Activated T-cell treated with anti-CD3 and anti-CD28 coated beads, Interleukin-2, amount 50 U/mL, for 24 hours (primary cell): ENCODE results near the gene NRXN3.

Source experiments
- DNase-seq: peaks from one replicate; pipeline ENCODE4 v3.0.0-alpha.2; 2020
- H3K27ac Mint-ChIP-seq: 2 replicates; pipeline ENCODE4 v1.8.0; 2020; ENCODE audit warnings: mild to moderate bottlenecking, mixed read lengths
- H3K27me3 Mint-ChIP-seq: 2 replicates; pipeline ENCODE4 v1.8.0; 2020; ENCODE audit warnings: mixed read lengths
- H3K36me3 Mint-ChIP-seq: 2 replicates; pipeline ENCODE4 v1.8.0; 2020; ENCODE audit warnings: low read depth, mixed read lengths
- H3K4me1 Mint-ChIP-seq: 2 replicates; pipeline ENCODE4 v1.8.0; 2020; ENCODE audit warnings: low read depth, mixed read lengths
- H3K4me3 Mint-ChIP-seq: 2 replicates; pipeline ENCODE4 v1.8.0; 2020; ENCODE audit warnings: mild to moderate bottlenecking, moderate library complexity, mixed read lengths
- H3K9me3 Mint-ChIP-seq: 2 replicates; pipeline ENCODE4 v1.8.0; 2020; ENCODE audit warnings: mixed read lengths

NRXN3 gene

GRCh38 chr14:78683206-78683605, 513.0 kb downstream of the NRXN3 start:
- DNase-seq = no peak
- H3K4me1 Mint-ChIP-seq = no peaks in the 10 kb centered on the region
- no peaks in the 10 kb centered on the region for H3K9me3 Mint-ChIP-seq
- peaks cover 2% of the 10 kb centered on the region for H3K27me3 Mint-ChIP-seq
- H3K36me3 Mint-ChIP-seq = no peaks in the 10 kb centered on the region
- H3K4me3 Mint-ChIP-seq = no peak overlapping the region
- no peak overlapping the region for H3K27ac Mint-ChIP-seq

- H3K36me3 Mint-ChIP-seq = no peaks in the 10 kb centered on the region
- no peaks in the 10 kb centered on the region for H3K4me1 Mint-ChIP-seq
- no peak overlapping the region for H3K4me3 Mint-ChIP-seq
- H3K9me3 Mint-ChIP-seq = no peaks in the 10 kb centered on the region
- no peak overlapping the region for H3K27ac Mint-ChIP-seq
- peaks cover 2% of the 10 kb centered on the region for H3K27me3 Mint-ChIP-seq
- DNase-seq = no peak
Measured at GRCh38 chr14:78683981-78684380, 513.8 kb downstream of the NRXN3 start.

- H3K36me3 Mint-ChIP-seq = no peaks in the 10 kb centered on the region
- no peaks in the 10 kb centered on the region for H3K9me3 Mint-ChIP-seq
- H3K4me1 Mint-ChIP-seq = peaks cover 3% of the 10 kb centered on the region
- DNase-seq = no peak
- no peak overlapping the region for H3K4me3 Mint-ChIP-seq
- H3K27me3 Mint-ChIP-seq = peaks cover 2% of the 10 kb centered on the region
- H3K27ac Mint-ChIP-seq = no peak overlapping the region
Measured at GRCh38 chr14:78688503-78688902, 518.3 kb downstream of the NRXN3 start.

- no peaks in the 10 kb centered on the region for H3K36me3 Mint-ChIP-seq
- peaks cover 3% of the 10 kb centered on the region for H3K4me1 Mint-ChIP-seq
- no peak overlapping the region for H3K27ac Mint-ChIP-seq
- DNase-seq = no peak
- no peaks in the 10 kb centered on the region for H3K9me3 Mint-ChIP-seq
- H3K27me3 Mint-ChIP-seq = peaks cover 1% of the 10 kb centered on the region
- H3K4me3 Mint-ChIP-seq = no peak overlapping the region
Measured at GRCh38 chr14:78690836-78691235, 520.7 kb downstream of the NRXN3 start.

GRCh38 chr14:78697341-78697740, 527.2 kb downstream of the NRXN3 start:
- Mint-ChIP-seq H3K4me3 (no peak overlapping the region), H3K27ac (no peak overlapping the region), H3K36me3 (no peaks in the 10 kb centered on the region), H3K27me3 (no peaks in the 10 kb centered on the region), H3K4me1 (no peaks in the 10 kb centered on the region), H3K9me3 (no peaks in the 10 kb centered on the region)
- DNase-seq = no peak

- Mint-ChIP-seq H3K4me3 (no peak overlapping the region), H3K4me1 (no peaks in the 10 kb centered on the region), H3K27me3 (no peaks in the 10 kb centered on the region), H3K9me3 (no peaks in the 10 kb centered on the region), H3K36me3 (no peaks in the 10 kb centered on the region), H3K27ac (no peak overlapping the region)
- no peak for DNase-seq
Measured at GRCh38 chr14:78698991-78699390, 528.8 kb downstream of the NRXN3 start.

DNA sequence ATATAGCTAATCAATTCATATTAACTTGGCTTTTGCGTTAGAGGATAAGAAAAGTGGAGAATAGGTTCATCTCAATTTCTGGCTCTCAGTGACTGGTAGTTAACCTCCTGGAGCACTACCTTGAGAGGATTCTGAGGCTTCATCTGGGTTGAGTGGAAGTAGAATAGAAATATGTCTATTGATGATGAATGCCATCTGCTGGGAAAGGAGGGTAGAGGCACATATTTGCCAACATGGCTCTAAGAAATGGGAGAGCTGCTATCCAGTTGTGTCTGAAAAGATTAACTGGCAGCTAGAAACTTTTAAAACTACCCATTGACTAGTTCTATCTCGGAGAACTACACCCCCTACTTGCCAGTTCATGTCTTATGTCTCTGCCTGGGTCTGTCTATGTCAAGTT, 530.1 kb downstream of the NRXN3 start:
- Mint-ChIP-seq H3K36me3 (no peaks in the 10 kb centered on the region), H3K9me3 (no peaks in the 10 kb centered on the region), H3K27me3 (no peaks in the 10 kb centered on the region), H3K4me1 (no peaks in the 10 kb centered on the region), H3K4me3 (no peak overlapping the region), H3K27ac (no peak overlapping the region)
- no peak for DNase-seq

DNA sequence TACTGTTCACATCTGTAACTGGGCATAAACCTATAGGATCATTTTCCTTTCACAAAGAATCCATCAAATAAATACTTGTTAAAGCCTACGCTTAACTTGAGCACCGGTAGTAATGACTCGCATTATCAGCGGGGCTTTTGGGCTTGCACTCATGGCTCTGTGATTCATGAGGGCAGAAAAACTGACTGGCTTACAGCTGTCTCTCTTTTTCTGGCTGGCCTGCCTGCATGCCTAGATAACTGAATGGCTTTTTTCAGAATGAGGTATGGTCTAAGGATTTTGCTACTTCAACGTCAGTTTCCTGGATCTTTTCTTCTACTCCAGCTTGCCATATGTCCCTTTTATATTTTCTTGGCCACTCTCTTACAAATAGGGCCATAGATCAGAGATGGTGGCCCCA, 531.1 kb downstream of the NRXN3 start:
- Mint-ChIP-seq H3K9me3 (no peaks in the 10 kb centered on the region), H3K27ac (no peak overlapping the region), H3K4me3 (no peak overlapping the region), H3K36me3 (no peaks in the 10 kb centered on the region), H3K27me3 (no peaks in the 10 kb centered on the region), H3K4me1 (no peaks in the 10 kb centered on the region)
- no peak for DNase-seq

DNA sequence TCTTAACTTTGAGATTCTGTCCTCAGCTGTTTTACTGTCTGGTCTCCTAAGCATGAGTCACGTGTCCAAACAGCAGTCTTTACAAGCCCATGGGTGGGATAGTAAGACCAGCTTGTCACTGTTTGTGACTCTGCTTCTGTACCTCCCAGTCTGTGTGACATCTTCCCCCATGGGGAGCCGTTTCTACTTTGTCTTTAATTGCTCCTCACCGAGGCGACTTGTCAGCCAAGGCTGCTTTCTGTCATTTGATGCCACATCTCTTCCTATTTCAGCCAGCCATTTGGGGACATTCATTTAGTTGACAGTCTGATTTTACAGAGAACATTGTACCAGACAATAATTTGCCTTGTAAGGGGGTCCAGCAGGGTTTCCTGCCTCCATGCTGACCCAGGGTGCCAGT, 534.8 kb downstream of the NRXN3 start:
- Mint-ChIP-seq H3K4me3 (no peak overlapping the region), H3K27me3 (no peaks in the 10 kb centered on the region), H3K4me1 (no peaks in the 10 kb centered on the region), H3K36me3 (no peaks in the 10 kb centered on the region), H3K9me3 (no peaks in the 10 kb centered on the region), H3K27ac (no peak overlapping the region)
- no peak for DNase-seq

DNA sequence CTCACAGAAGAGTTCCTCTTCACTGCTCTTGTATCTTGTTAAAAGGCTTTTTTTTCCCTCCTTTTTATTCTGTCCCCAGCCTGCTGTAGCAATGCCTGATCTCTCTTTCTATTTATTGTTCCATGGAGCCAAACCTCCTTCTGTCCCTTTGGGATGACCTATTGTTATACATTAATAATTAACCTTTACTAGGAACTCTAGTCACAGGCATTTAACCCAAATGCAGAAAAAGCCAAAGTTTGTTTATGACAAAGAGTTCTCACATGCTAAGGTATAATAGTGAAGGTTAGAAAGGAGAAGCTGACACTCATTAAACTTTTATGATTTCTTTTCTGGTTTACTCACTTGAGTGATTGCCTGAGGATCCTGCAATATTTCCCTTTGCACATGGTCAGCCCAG, 535.8 kb downstream of the NRXN3 start:
- no peaks in the 10 kb centered on the region for H3K9me3 Mint-ChIP-seq
- DNase-seq = no peak
- no peak overlapping the region for H3K4me3 Mint-ChIP-seq
- H3K4me1 Mint-ChIP-seq = no peaks in the 10 kb centered on the region
- H3K36me3 Mint-ChIP-seq = no peaks in the 10 kb centered on the region
- no peak overlapping the region for H3K27ac Mint-ChIP-seq
- no peaks in the 10 kb centered on the region for H3K27me3 Mint-ChIP-seq

GRCh38 chr14:78709795-78710557, 539.8 kb downstream of the NRXN3 start:
- DNase-seq = no peak
- Mint-ChIP-seq H3K9me3 (no peaks in the 10 kb centered on the region), H3K4me3 (no peak overlapping the region), H3K36me3 (no peaks in the 10 kb centered on the region), H3K27me3 (no peaks in the 10 kb centered on the region), H3K4me1 (no peaks in the 10 kb centered on the region), H3K27ac (no peak overlapping the region)

DNA sequence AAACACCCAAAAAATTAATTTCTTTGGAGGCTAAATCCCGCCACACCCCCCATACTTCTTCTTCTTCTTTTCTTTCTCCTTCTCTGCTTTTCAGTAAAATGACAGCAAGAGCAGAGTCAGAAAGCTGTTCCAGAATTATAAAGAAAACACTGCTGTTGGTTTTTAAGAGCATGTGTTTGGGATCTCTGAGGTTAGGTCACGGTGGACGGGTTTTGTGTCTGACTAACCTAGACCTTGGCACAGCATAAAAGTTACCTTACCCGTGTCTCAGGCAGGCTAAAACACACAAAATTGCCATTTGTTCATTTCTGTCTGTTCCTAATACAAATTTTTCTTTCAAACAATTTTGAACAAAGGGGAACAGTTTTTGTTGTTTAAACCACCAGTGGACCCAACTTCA, 540.8 kb downstream of the NRXN3 start:
- H3K9me3 Mint-ChIP-seq = no peaks in the 10 kb centered on the region
- no peaks in the 10 kb centered on the region for H3K4me1 Mint-ChIP-seq
- no peaks in the 10 kb centered on the region for H3K27me3 Mint-ChIP-seq
- no peak for DNase-seq
- H3K36me3 Mint-ChIP-seq = no peaks in the 10 kb centered on the region
- H3K27ac Mint-ChIP-seq = no peak overlapping the region
- no peak overlapping the region for H3K4me3 Mint-ChIP-seq

GRCh38 chr14:78713716-78714115, 543.5 kb downstream of the NRXN3 start:
- no peak for DNase-seq
- Mint-ChIP-seq H3K27ac (no peak overlapping the region), H3K36me3 (no peaks in the 10 kb centered on the region), H3K4me1 (no peaks in the 10 kb centered on the region), H3K27me3 (no peaks in the 10 kb centered on the region), H3K9me3 (no peaks in the 10 kb centered on the region), H3K4me3 (no peak overlapping the region)

DNA sequence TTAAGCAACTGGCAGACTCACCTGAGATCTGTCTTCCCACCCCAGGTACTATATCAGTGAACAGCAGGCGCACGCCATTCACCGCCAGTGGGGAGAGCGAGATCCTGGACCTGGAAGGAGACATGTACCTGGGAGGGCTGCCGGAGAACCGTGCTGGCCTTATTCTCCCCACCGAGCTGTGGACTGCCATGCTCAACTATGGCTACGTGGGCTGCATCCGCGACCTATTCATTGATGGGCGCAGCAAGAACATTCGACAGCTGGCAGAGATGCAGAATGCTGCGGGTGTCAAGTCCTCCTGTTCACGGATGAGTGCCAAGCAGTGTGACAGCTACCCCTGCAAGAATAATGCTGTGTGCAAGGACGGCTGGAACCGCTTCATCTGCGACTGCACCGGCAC, 544.5 kb downstream of the NRXN3 start:
- no peak overlapping the region for H3K27ac Mint-ChIP-seq
- H3K4me3 Mint-ChIP-seq = no peak overlapping the region
- no peaks in the 10 kb centered on the region for H3K27me3 Mint-ChIP-seq
- H3K4me1 Mint-ChIP-seq = no peaks in the 10 kb centered on the region
- no peak for DNase-seq
- H3K9me3 Mint-ChIP-seq = no peaks in the 10 kb centered on the region
- no peaks in the 10 kb centered on the region for H3K36me3 Mint-ChIP-seq

GRCh38 chr14:78721756-78722480, 551.7 kb downstream of the NRXN3 start:
- DNase-seq = no peak
- H3K4me3 Mint-ChIP-seq = no peak overlapping the region

More at GRCh38 chr14:78721756-78722480, 551.7 kb downstream of the NRXN3 start:
- H3K27ac Mint-ChIP-seq = no peak overlapping the region
- no peaks in the 10 kb centered on the region for H3K27me3 Mint-ChIP-seq
- H3K9me3 Mint-ChIP-seq = no peaks in the 10 kb centered on the region
- no peaks in the 10 kb centered on the region for H3K36me3 Mint-ChIP-seq
- no peaks in the 10 kb centered on the region for H3K4me1 Mint-ChIP-seq
